ENCODE measurements around the gene FYCO1.

Gene FYCO1

GRCh38 chr3:45915518-45916231 lies 79.9 kb downstream of the FYCO1 start:
- DNase-seq (ENCODE audit: low read depth), result no peak

GRCh38 chr3:45915059-45915439 lies 80.6 kb downstream of the FYCO1 start:
- no peak for DNase-seq (ENCODE audit: low read depth)

- no peak for DNase-seq (ENCODE audit: low read depth)
Measured at GRCh38 chr3:45914362-45915058, 81.1 kb downstream of the FYCO1 start.

GRCh38 chr3:45912435-45912834 lies 83.2 kb downstream of the FYCO1 start:
- DNase-seq (ENCODE audit: low read depth), result no peak

- no peak for DNase-seq (ENCODE audit: low read depth)
Measured at GRCh38 chr3:45911511-45912226, 84.0 kb downstream of the FYCO1 start.

GRCh38 chr3:45910892-45911291 lies 84.7 kb downstream of the FYCO1 start:
- DNase-seq (ENCODE audit: low read depth), result no peak

- DNase-seq (ENCODE audit: low read depth), result no peak
Measured at GRCh38 chr3:45909542-45909941, 86.1 kb downstream of the FYCO1 start.

GRCh38 chr3:45908761-45909160 lies 86.9 kb downstream of the FYCO1 start:
- no peak for DNase-seq (ENCODE audit: low read depth)

- DNase-seq (ENCODE audit: low read depth), result no peak
Measured at GRCh38 chr3:45907769-45908705, 87.6 kb downstream of the FYCO1 start.

- DNase-seq (ENCODE audit: low read depth), result peak; percentile 38
Measured at GRCh38 chr3:45906681-45907407, 88.8 kb downstream of the FYCO1 start.

- DNase-seq (ENCODE audit: low read depth), result no peak
Measured at GRCh38 chr3:45905755-45906154, 89.9 kb downstream of the FYCO1 start.

GRCh38 chr3:45904931-45905330 lies 90.7 kb downstream of the FYCO1 start:
- DNase-seq (ENCODE audit: low read depth), result no peak

- no peak for DNase-seq (ENCODE audit: low read depth)
Measured at GRCh38 chr3:45896956-45897355, 98.7 kb downstream of the FYCO1 start.

- DNase-seq (ENCODE audit: low read depth), result no peak
Measured at GRCh38 chr3:45895686-45896468, 99.7 kb downstream of the FYCO1 start.

GRCh38 chr3:45894015-45894414 lies 101.6 kb downstream of the FYCO1 start:
- no peak for DNase-seq (ENCODE audit: low read depth)

GRCh38 chr3:45892161-45892560 lies 103.5 kb downstream of the FYCO1 start:
- no peak for DNase-seq (ENCODE audit: low read depth)

GRCh38 chr3:45890405-45890804 lies 105.2 kb downstream of the FYCO1 start:
- DNase-seq (ENCODE audit: low read depth), result no peak

GRCh38 chr3:45889337-45889736 lies 106.3 kb downstream of the FYCO1 start:
- DNase-seq (ENCODE audit: low read depth), result no peak

- DNase-seq (ENCODE audit: low read depth), result no peak
Measured at GRCh38 chr3:45887759-45888511, 107.7 kb downstream of the FYCO1 start.

- DNase-seq (ENCODE audit: low read depth), result no peak
Measured at GRCh38 chr3:45887285-45887684, 108.3 kb downstream of the FYCO1 start.

All from HS-27A (cell line).